HFF-Myc (cell line): Measurements from ENCODE around the gene CYP4F2.

ENCODE experiments used
- DNase-seq: peaks from one replicate; pipeline ENCODE4 v3.0.0-alpha.2; 2011; ENCODE audit warnings: low read depth; ENCODE audit errors: extremely low read depth
- H3K4me3 ChIP-seq: replicated peaks from 2 replicates; pipeline ENCODE4 v1.5.1; 2011; ENCODE audit warnings: low read depth, mild to moderate bottlenecking, control low read depth, low read length
- CTCF ChIP-seq: IDR thresholded peaks from 2 replicates; pipeline ENCODE4 v1.5.1; 2012; ENCODE audit warnings: mild to moderate bottlenecking, low read depth, low read length, control low read depth; ENCODE audit errors: missing control alignments

The CYP4F2 gene

GRCh38 chr19:15897738-15898276 lies at the start of gene CYP4F2:
Gene CYP4F2, minus strand, starts transcription at chr19:15898074. Its CDS starts 463 bp downstream, at chr19:15897611.
- DNase-seq, result no peak
- no peak for TF ChIP-seq CTCF

GRCh38 chr19:15945301-15945700 lies 47.4 kb upstream of the CYP4F2 start:
- no peak for TF ChIP-seq CTCF
- DNase-seq, result no peak
- H3K4me3 ChIP-seq, result no peak overlapping the region

More at GRCh38 chr19:15897738-15898276, at the start of gene CYP4F2:
- no peak within 1 kb of the TSS for H3K4me3 ChIP-seq

GRCh38 chr19:15944401-15944800 lies 46.5 kb upstream of the CYP4F2 start:
- no peak for TF ChIP-seq CTCF
- DNase-seq, result no peak
- H3K4me3 ChIP-seq, result no peak overlapping the region

- DNase-seq, result no peak
- no peak overlapping the region for H3K4me3 ChIP-seq
- TF ChIP-seq CTCF, result no peak
Measured at GRCh38 chr19:15937771-15938170, 39.9 kb upstream of the CYP4F2 start.

- no peak for DNase-seq
- TF ChIP-seq CTCF, result no peak
- no peak overlapping the region for H3K4me3 ChIP-seq
Measured at GRCh38 chr19:15936950-15937349, 39.1 kb upstream of the CYP4F2 start.

GRCh38 chr19:15936173-15936572 lies 38.3 kb upstream of the CYP4F2 start:
- DNase-seq, result no peak
- no peak for TF ChIP-seq CTCF
- no peak overlapping the region for H3K4me3 ChIP-seq

- no peak for DNase-seq
- H3K4me3 ChIP-seq, result no peak overlapping the region
Measured at GRCh38 chr19:15935167-15935702, 37.4 kb upstream of the CYP4F2 start.

More at GRCh38 chr19:15935167-15935702, 37.4 kb upstream of the CYP4F2 start:
- no peak for TF ChIP-seq CTCF
